GM10248 (cell line): Measurements from ENCODE around the gene DYNC2I2.

ENCODE experiments used
- CTCF ChIA-PET: fragments of 300-600 bp; sonication (Branson Sonifier 250); formaldehyde crosslinking; extraction: SDS; loops from one replicate; lab custom pipeline; 2021; ENCODE audit warnings: antibody characterized with exemption; lab: Yijun Ruan, JAX
- POLR2A ChIA-PET: fragments of 350-650 bp; sonication (Branson Sonifier 250); formaldehyde crosslinking; extraction: SDS; loops from one replicate; lab custom pipeline; 2020; ENCODE audit warnings: antibody characterized with exemption; lab: Yijun Ruan, JAX
- DNase-seq: peaks from one replicate; pipeline ENCODE4 v3.0.0; 2012; ENCODE audit errors: extremely low spot score
- TF ChIP-seq, protein P1 (sequence below): IDR thresholded peaks from 2 replicates; pipeline ENCODE4 v1.5.1; 2012; ENCODE audit warnings: mild to moderate bottlenecking, low read depth; ENCODE audit errors: extremely low read depth, missing control alignments, control extremely low read depth

Gene DYNC2I2

DNA sequence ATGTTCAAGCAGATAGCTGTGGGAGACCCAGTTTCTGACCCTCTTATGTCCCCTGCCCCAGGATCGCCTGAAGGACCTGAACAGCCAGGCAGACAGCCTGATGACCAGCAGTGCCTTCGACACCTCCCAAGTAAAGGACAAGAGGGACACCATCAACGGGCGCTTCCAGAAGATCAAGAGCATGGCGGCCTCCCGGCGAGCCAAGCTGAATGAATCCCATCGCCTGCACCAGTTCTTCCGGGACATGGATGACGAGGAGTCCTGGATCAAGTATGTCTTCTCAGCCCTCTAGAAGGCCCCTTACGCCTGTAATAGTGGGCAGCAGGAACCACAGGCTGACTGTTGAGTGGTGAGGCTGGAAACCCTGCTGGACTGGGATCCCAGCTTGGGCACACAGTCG is 41.1 kb downstream of the DYNC2I2 start:
- TF ChIP-seq, protein P1, sequence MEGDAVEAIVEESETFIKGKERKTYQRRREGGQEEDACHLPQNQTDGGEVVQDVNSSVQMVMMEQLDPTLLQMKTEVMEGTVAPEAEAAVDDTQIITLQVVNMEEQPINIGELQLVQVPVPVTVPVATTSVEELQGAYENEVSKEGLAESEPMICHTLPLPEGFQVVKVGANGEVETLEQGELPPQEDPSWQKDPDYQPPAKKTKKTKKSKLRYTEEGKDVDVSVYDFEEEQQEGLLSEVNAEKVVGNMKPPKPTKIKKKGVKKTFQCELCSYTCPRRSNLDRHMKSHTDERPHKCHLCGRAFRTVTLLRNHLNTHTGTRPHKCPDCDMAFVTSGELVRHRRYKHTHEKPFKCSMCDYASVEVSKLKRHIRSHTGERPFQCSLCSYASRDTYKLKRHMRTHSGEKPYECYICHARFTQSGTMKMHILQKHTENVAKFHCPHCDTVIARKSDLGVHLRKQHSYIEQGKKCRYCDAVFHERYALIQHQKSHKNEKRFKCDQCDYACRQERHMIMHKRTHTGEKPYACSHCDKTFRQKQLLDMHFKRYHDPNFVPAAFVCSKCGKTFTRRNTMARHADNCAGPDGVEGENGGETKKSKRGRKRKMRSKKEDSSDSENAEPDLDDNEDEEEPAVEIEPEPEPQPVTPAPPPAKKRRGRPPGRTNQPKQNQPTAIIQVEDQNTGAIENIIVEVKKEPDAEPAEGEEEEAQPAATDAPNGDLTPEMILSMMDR, result no peak
- ChIA-PET CTCF (interaction anchor here (0.9 kb wide), 1 partner anchor 137 kb away, joined by 3 read pairs; no protein-coding TSS in a partner anchor), POLR2A (no interaction called here)
- DNase-seq, result no peak

DNA sequence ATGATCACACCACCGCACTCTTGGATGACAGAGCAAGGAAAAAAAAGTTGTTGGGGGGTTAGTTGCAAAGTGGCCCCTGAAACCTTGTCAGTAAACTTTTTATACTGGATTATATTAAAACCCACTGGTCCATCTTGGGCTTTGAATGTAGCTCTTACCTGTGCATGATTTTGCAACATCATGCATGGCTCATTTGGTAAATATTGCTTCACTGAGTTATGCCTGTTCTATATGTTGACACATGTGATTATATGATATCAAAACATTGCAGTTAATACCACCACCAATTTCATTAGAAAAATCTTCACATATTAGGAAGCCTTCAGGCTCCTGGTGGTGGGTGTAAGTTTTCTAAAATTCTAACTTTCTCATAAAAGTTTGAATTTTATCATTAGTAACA is 41.9 kb downstream of the DYNC2I2 start:
- ChIA-PET CTCF (no interaction called here), POLR2A (no interaction called here)
- TF ChIP-seq, protein P1, result no peak
- no peak for DNase-seq

DNA sequence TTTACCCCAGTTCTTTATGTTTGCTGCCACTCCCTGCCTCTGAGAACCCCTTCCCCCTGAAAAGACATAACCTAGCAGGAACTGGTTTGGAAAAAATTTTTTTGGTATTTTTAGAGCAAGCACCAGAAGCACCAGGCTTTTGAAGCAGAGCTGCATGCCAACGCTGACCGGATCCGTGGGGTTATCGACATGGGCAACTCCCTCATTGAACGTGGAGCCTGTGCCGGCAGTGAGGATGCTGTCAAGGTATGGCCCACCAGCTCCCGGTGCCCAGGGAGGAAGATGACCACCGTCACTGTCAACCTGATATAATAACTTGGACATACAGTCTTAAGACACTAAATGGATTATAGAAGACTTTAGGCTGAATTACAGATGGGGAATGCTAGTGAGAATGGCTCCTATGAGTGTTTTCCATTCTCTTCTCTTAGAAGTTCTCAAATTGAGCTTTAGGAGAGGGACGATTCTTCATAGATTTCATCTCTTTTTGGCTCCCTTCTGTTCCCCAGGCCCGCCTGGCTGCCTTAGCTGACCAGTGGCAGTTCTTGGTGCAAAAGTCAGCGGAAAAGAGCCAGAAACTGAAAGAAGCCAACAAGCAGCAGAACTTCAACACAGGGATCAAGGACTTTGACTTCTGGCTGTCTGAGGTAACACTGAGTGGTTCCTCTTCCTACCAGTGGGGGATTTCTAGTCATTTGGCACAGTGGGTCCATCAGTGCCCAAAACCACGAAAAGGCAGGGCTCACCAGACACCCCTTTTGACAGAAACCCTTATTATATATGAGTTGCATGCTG is 44.9 kb downstream of the DYNC2I2 start:
- DNase-seq, result no peak
- TF ChIP-seq, protein P1, result no peak
- CTCF ChIA-PET, result interaction anchor here (0.8 to 3.8 kb wide), 6 partner anchors 9 to 153 kb away, joined by 3 to 10 read pairs (median 4); no protein-coding TSS in a partner anchor
- POLR2A ChIA-PET, result interaction anchor here (1.0 kb wide), 1 partner anchor 59 kb away, joined by 3 read pairs; no protein-coding TSS in a partner anchor

DNA sequence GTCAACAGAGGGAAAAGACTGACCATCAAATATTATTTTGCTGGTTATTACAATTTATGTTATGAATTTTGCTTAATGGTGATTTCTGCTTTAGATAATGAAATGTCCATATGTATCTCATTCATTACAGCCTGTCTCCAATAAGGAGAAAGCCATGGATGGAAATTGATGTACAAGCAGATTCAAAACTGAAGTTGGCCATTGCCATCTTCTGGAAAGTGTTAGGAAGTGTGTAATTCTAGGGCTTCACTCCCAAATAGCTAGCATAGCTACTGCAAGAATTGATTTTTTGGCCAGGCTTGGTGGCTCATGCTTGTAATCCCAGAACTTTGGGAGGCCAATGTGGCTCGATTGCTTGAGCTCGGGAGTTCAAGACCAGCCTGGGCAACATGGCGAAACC is 45.8 kb downstream of the DYNC2I2 start:
- ChIA-PET CTCF (interaction anchor here (0.8 to 3.8 kb wide), 5 partner anchors 10 to 154 kb away, joined by 3 to 10 read pairs (median 4); no protein-coding TSS in a partner anchor), POLR2A (interaction anchor here (1.0 kb wide), 1 partner anchor 58 kb away, joined by 3 read pairs; no protein-coding TSS in a partner anchor)
- TF ChIP-seq, protein P1, result no peak
- no peak for DNase-seq

DNA sequence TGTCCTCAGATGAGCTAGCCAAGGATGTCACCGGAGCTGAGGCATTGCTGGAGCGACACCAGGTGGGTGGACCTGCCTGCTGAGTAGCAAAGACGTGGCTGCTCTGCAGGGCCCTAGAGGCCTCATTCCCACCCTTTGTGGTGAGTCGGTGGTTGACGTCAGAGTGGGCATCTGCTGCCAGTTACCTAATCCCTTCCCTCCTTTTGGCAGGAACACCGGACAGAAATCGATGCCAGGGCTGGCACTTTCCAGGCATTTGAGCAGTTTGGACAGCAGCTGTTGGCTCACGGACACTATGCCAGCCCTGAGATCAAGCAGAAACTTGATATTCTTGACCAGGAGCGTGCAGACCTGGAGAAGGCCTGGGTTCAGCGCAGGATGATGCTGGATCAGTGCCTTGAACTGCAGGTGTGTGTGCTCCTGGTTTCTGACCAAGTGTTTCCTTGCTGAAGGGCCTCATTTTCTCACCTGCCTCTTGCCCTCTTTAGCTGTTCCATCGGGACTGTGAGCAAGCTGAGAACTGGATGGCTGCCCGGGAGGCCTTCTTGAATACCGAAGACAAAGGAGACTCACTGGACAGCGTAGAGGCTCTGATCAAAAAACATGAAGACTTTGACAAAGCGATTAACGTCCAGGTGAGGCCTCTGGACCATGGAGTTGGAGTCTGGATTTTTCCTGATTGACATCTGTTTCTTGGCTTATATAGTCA is 48.9 kb downstream of the DYNC2I2 start:
- no peak for DNase-seq
- ChIA-PET POLR2A (no interaction called here), CTCF (interaction anchor here (0.8 to 3.8 kb wide), 2 partner anchors 13 to 29 kb away, joined by 3 to 10 read pairs; no protein-coding TSS in a partner anchor)
- TF ChIP-seq, protein P1, result no peak

DNA sequence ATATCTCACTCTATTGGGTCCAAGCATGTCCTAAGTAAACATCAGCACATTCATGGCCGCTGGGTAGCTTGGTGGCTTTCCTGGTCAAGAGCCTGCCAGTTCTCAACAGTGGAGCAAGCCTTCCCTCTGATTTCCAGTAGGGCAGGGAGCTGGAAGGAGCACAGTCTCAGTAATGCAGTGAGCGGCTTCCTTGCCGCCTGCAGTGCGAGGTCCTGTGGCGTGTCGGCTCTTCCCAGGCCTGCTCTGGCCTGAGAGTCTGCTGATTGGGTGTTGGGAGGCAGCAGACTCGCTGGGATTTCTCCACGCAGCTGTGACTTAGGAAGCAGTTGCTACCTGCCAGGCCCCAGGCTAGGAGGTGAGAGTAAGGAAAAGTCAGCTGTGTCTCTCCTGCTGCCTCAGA is 53.0 kb downstream of the DYNC2I2 start:
- CTCF ChIA-PET, result interaction anchor here (0.8 to 1.9 kb wide), 2 partner anchors 24 to 161 kb away, joined by 3 to 5 read pairs; no protein-coding TSS in a partner anchor
- no peak for DNase-seq
- TF ChIP-seq, protein P1, result no peak
- POLR2A ChIA-PET, result no interaction called here
